Vagina (tissue), 2 donors: ENCODE results near the gene ATG14.

ENCODE experiments used
- POLR2AphosphoS5 ChIP-seq, 2 donors: sonication (generic); formaldehyde crosslinking; IDR thresholded peaks; one replicate each; pipeline ENCODE4 v1.9.0; 2017; ENCODE audit warnings: antibody characterized with exemption in 2 of 2, mild to moderate bottlenecking in 2 of 2, low read depth in 1 of 2; ENCODE audit not compliant: insufficient read depth in 1 of 2
- TF ChIP-seq, protein P1 (sequence below), 3 experiments: fragments of 450-650 bp in 2 of 3; fragments of 200-600 bp in 1 of 3; sonication (generic) in 1 of 3; IDR thresholded peaks; one replicate each; pipeline ENCODE4 v1.5.1; 2017 to 2019; ENCODE audit warnings: antibody characterized with exemption in 3 of 3, mild to moderate bottlenecking in 2 of 3, moderate library complexity in 2 of 3

GRCh38 chr14:55336691-55337090 is 74.9 kb downstream of the ATG14 start:
- TF ChIP-seq, protein P1, sequence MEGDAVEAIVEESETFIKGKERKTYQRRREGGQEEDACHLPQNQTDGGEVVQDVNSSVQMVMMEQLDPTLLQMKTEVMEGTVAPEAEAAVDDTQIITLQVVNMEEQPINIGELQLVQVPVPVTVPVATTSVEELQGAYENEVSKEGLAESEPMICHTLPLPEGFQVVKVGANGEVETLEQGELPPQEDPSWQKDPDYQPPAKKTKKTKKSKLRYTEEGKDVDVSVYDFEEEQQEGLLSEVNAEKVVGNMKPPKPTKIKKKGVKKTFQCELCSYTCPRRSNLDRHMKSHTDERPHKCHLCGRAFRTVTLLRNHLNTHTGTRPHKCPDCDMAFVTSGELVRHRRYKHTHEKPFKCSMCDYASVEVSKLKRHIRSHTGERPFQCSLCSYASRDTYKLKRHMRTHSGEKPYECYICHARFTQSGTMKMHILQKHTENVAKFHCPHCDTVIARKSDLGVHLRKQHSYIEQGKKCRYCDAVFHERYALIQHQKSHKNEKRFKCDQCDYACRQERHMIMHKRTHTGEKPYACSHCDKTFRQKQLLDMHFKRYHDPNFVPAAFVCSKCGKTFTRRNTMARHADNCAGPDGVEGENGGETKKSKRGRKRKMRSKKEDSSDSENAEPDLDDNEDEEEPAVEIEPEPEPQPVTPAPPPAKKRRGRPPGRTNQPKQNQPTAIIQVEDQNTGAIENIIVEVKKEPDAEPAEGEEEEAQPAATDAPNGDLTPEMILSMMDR (IDR thresholded peaks at IDR 0.05): no peak
- TF ChIP-seq POLR2AphosphoS5 (IDR thresholded peaks at IDR 0.05; ENCODE audit: insufficient read depth in 1 of 2, low read depth in 1 of 2): no peak
